Measurements from ENCODE around the gene TBR1. TPM values are rescaled to one million over a fixed set of nuclear protein-coding genes. Genes with fewer than 3 reads are reported as not detected.

Gene TBR1
- total RNA-seq, 1 experiment from 2014 or later, result 0.11 TPM

GRCh38 chr2:161448431-161448830 lies 32.3 kb downstream of the TBR1 start:
- intact Hi-C loops (cut with micrococcal nuclease; ENCODE audit: unreplicated experiment), result no loop called here
- Histone ChIP-seq H3K4me1 (no peaks in the 10 kb centered on the region), H3K27me3 (replicated peaks; ENCODE audit: control insufficient read depth, insufficient read depth, low read length) (no peaks in the 10 kb centered on the region), H3K9me3 (peaks cover 3% of the 10 kb centered on the region; the same call in 1 of the 2 replicates), H3K4me3 (ENCODE audit: low read depth, low read length) (no peak overlapping the region), H3K36me3 (ENCODE audit: control insufficient read depth, insufficient read depth, low read length) (no peaks in the 10 kb centered on the region)
- no peak for TF ChIP-seq CTCF (IDR thresholded peaks at IDR 0.05; ENCODE audit: insufficient read depth in 1 of 2, low read depth in 1 of 2, low read length in 1 of 2, severe bottlenecking in 1 of 2, unreplicated experiment in 1 of 2)
- DNase-seq, result no peak
- CTCF ChIA-PET, result no interaction called here
- POLR2A ChIA-PET, result no interaction called here
- Mint-ChIP-seq H3K4me1 (ENCODE audit: low read depth, unreplicated experiment) (no peaks in the 10 kb centered on the region), H3K4me3 (ENCODE audit: unreplicated experiment) (no peak overlapping the region), H3K27me3 (ENCODE audit: insufficient read depth, unreplicated experiment) (no peaks in the 10 kb centered on the region), H3K9me3 (ENCODE audit: unreplicated experiment) (no peaks in the 10 kb centered on the region), H3K27ac (ENCODE audit: unreplicated experiment) (no peak overlapping the region), H3K36me3 (ENCODE audit: insufficient read depth, unreplicated experiment) (no peaks in the 10 kb centered on the region)
- no TSS peak for BruUV-seq (replicated peaks)

- H3K9me3 ChIP-seq, result peaks cover 6% of the 10 kb centered on the region
- Mint-ChIP-seq H3K27ac (ENCODE audit: unreplicated experiment) (no peak overlapping the region), H3K4me1 (ENCODE audit: low read depth, unreplicated experiment) (no peaks in the 10 kb centered on the region), H3K36me3 (ENCODE audit: insufficient read depth, unreplicated experiment) (no peaks in the 10 kb centered on the region), H3K9me3 (ENCODE audit: unreplicated experiment) (peaks cover 15% of the 10 kb centered on the region), H3K4me3 (ENCODE audit: unreplicated experiment) (no peak overlapping the region), H3K27me3 (ENCODE audit: insufficient read depth, unreplicated experiment) (no peaks in the 10 kb centered on the region)
- H3K4me3 ChIP-seq (ENCODE audit: low read depth, low read length), result no peak overlapping the region
- ChIA-PET CTCF (no interaction called here), POLR2A (no interaction called here)
- DNase-seq, result no peak
- intact Hi-C loops (cut with micrococcal nuclease; ENCODE audit: unreplicated experiment), result no loop called here
- H3K4me1 ChIP-seq, result no peaks in the 10 kb centered on the region
- BruUV-seq (replicated peaks), result no TSS peak
- no peaks in the 10 kb centered on the region for H3K27me3 ChIP-seq (replicated peaks; ENCODE audit: control insufficient read depth, insufficient read depth, low read length)
- TF ChIP-seq CTCF (IDR thresholded peaks at IDR 0.05; ENCODE audit: insufficient read depth in 1 of 2, low read depth in 1 of 2, low read length in 1 of 2, severe bottlenecking in 1 of 2, unreplicated experiment in 1 of 2), result no peak
- no peaks in the 10 kb centered on the region for H3K36me3 ChIP-seq (ENCODE audit: control insufficient read depth, insufficient read depth, low read length)
Observed at GRCh38 chr2:161471631-161472030, 55.5 kb downstream of the TBR1 start.

GRCh38 chr2:161474920-161475319 lies 58.8 kb downstream of the TBR1 start:
- Mint-ChIP-seq H3K4me3 (ENCODE audit: unreplicated experiment) (no peak overlapping the region), H3K27me3 (ENCODE audit: insufficient read depth, unreplicated experiment) (no peaks in the 10 kb centered on the region), H3K27ac (ENCODE audit: unreplicated experiment) (no peak overlapping the region), H3K36me3 (ENCODE audit: insufficient read depth, unreplicated experiment) (no peaks in the 10 kb centered on the region), H3K4me1 (ENCODE audit: low read depth, unreplicated experiment) (no peaks in the 10 kb centered on the region), H3K9me3 (ENCODE audit: unreplicated experiment) (peaks cover 15% of the 10 kb centered on the region)
- no peaks in the 10 kb centered on the region for H3K4me1 ChIP-seq
- no peak overlapping the region for H3K4me3 ChIP-seq (ENCODE audit: low read depth, low read length)
- ChIA-PET POLR2A (no interaction called here), CTCF (no interaction called here)
- BruUV-seq (replicated peaks), result no TSS peak
- H3K9me3 ChIP-seq, result peaks cover 6% of the 10 kb centered on the region
- DNase-seq, result no peak
- H3K27me3 ChIP-seq (replicated peaks; ENCODE audit: control insufficient read depth, insufficient read depth, low read length), result no peaks in the 10 kb centered on the region
- no peaks in the 10 kb centered on the region for H3K36me3 ChIP-seq (ENCODE audit: control insufficient read depth, insufficient read depth, low read length)
- no peak for TF ChIP-seq CTCF (IDR thresholded peaks at IDR 0.05; ENCODE audit: insufficient read depth in 1 of 2, low read depth in 1 of 2, low read length in 1 of 2, severe bottlenecking in 1 of 2, unreplicated experiment in 1 of 2)
- intact Hi-C loops (cut with micrococcal nuclease; ENCODE audit: unreplicated experiment), result no loop called here

Other genes starting within 250 kb of the TBR1 start
- 81.1 and 85.3 TPM in 2 replicates for gene PSMD14, start 107.9 kb upstream of the TBR1 start, total RNA-seq (2022)
- not detected in 2 replicates for gene SLC4A10, start 208.1 kb downstream of the TBR1 start, total RNA-seq (2022)

All from Caco-2 (cell line).